HepG2 (cell line): ENCODE results near the gene ENO3. TPM values are rescaled to one million over a fixed set of nuclear protein-coding genes. Genes with fewer than 3 reads are reported as not detected.

Experiments
- ETV6 ChIP-seq: sonication (generic); formaldehyde crosslinking; conservative IDR thresholded peaks from 2 replicates; pipeline ENCODE4 v1.4.0; 2020; ENCODE audit warnings: missing genetic modification reagents
- KAT7 ChIP-seq: IDR thresholded peaks from 2 replicates; pipeline ENCODE4 v1.6.1; 2018; ENCODE audit warnings: borderline replicate concordance, missing compliant biosample characterization
- KDM5B ChIP-seq: sonication (generic); formaldehyde crosslinking; IDR thresholded peaks from 2 replicates; pipeline ENCODE4 v1.4.0; 2020; ENCODE audit warnings: missing genetic modification reagents, mild to moderate bottlenecking, borderline replicate concordance
- PCBP1 ChIP-seq: fragments of 200-400 bp; formaldehyde crosslinking; IDR thresholded peaks from 2 replicates; pipeline ENCODE4 v1.6.1; 2017; ENCODE audit warnings: mild to moderate bottlenecking, low read depth, low read length, borderline replicate concordance
- PHF8 ChIP-seq: sonication (generic); formaldehyde crosslinking; IDR thresholded peaks from 2 replicates; pipeline ENCODE4 v1.5.0; 2020; ENCODE audit warnings: missing genetic modification reagents
- RFXAP ChIP-seq: sonication (generic); formaldehyde crosslinking; IDR thresholded peaks from 2 replicates; pipeline ENCODE4 v1.4.0; 2020; ENCODE audit warnings: missing genetic modification reagents, borderline replicate concordance
- SOX5 ChIP-seq: IDR thresholded peaks from 2 replicates; pipeline ENCODE4 v1.6.1; 2016; ENCODE audit warnings: borderline replicate concordance
- SOX6 ChIP-seq, 2 experiments: fragments of 450-650 bp in 1 of 2; sonication (generic) in 1 of 2; formaldehyde crosslinking in 1 of 2; IDR thresholded peaks; 2 replicates each; pipeline versions ENCODE4 v1.4.0 to v1.6.1; 2017 to 2020; ENCODE audit warnings: antibody characterized with exemption in 1 of 2, mild to moderate bottlenecking in 1 of 2, missing genetic modification reagents in 1 of 2
- SRY ChIP-seq: sonication (generic); formaldehyde crosslinking; IDR thresholded peaks from 2 replicates; pipeline ENCODE4 v1.8.0; 2022; ENCODE audit warnings: mild to moderate bottlenecking, missing genetic modification reagents
- YEATS2 ChIP-seq: sonication (generic); formaldehyde crosslinking; IDR thresholded peaks from 2 replicates; pipeline ENCODE4 v1.4.0; 2020; ENCODE audit warnings: missing genetic modification reagents, borderline replicate concordance
- ZMYM2 ChIP-seq: sonication (generic); formaldehyde crosslinking; IDR thresholded peaks from 2 replicates; pipeline ENCODE4 v1.8.0; 2022; ENCODE audit warnings: mild to moderate bottlenecking, missing genetic modification reagents
- ZNF331 ChIP-seq: sonication (generic); formaldehyde crosslinking; IDR thresholded peaks from 2 replicates; pipeline ENCODE4 v1.4.0; 2020; ENCODE audit warnings: missing genetic modification reagents
- ZNF556 ChIP-seq: sonication (generic); formaldehyde crosslinking; IDR thresholded peaks from 2 replicates; pipeline ENCODE4 v1.4.0; 2020; ENCODE audit warnings: mild to moderate bottlenecking, missing genetic modification reagents, borderline replicate concordance
- polyA plus RNA-seq, 8 experiments: library from polyadenylated mRNA; depleted of rRNA in 3 of 8; stranded (reverse) in 7 of 8; unstranded in 1 of 8; fragments of >200 nt; fragmentation: Illumina TruSeq in 4 of 8; extraction: Trizol in 4 of 8; gene quantifications; 2 replicates each; pipeline versions ENCODE4 v1.2.1 to v1.2.3, GENCODE V29; 2011 to 2016; ENCODE audit warnings: low read depth in 4 of 8, missing spikeins in 1 of 8, mixed read lengths in 1 of 8; ENCODE audit not compliant: insufficient read depth in 1 of 8
- total RNA-seq, 5 experiments: library from RNA; depleted of rRNA; stranded (reverse); fragments of >200 nt; fragmentation: Illumina TruSeq; extraction: Trizol; gene quantifications; 2 replicates each; pipeline ENCODE4 v1.2.3, GENCODE V29; 2016; ENCODE audit warnings: low read depth in 1 of 5
- TF ChIP-seq, protein P1 (sequence below): sonication (generic); formaldehyde crosslinking; IDR thresholded peaks from 2 replicates; pipeline ENCODE4 v1.4.0; 2020; ENCODE audit warnings: missing genetic modification reagents
- TF ChIP-seq, protein P2 (sequence below): sonication (generic); formaldehyde crosslinking; IDR thresholded peaks from 2 replicates; pipeline ENCODE4 v1.4.0; 2020; ENCODE audit warnings: missing genetic modification reagents, mild to moderate bottlenecking, borderline replicate concordance
- TF ChIP-seq, protein P3 (sequence below): sonication (generic); formaldehyde crosslinking; conservative IDR thresholded peaks from 2 replicates; pipeline ENCODE4 v1.8.0; 2022; ENCODE audit warnings: mild to moderate bottlenecking, moderate library complexity, missing genetic modification reagents
- TF ChIP-seq, protein P4 (sequence below): sonication (generic); formaldehyde crosslinking; IDR thresholded peaks from 2 replicates; pipeline ENCODE4 v1.4.0; 2020; ENCODE audit warnings: missing genetic modification reagents

ENO3 gene
- total and polyA plus RNA-seq, 2 of the 13 experiments (the other 11 are each of a cell fraction or from before 2014, with no cell fraction given): 59.8 to 69.8 TPM

DNA sequence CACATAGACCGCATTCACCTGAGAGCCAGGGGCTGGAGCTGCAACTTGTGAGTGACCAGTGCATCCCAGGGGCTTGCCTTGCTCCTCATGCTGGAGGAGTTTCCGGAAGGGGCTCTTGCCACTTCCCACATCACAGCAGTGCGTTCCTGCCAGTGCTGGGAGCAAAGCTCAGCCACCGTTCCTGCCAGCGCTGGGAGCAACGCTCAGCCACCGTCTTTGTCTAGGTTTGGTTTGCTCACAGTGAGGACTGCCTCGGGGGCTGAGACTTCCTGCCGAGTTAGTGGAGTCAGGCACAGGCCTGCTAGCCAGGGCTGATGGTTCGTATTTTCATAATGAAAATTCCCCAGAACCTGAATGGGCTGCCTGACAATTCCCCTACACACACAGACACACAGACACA lies 42.6 kb upstream of the ENO3 start (continued):
- TF ChIP-seq PHF8 (CRISPR knock-in tag): peak; percentile 41; the same call in 1 of the 2 replicates
- TF ChIP-seq YEATS2: peak; percentile 71; the same call in 1 of the 2 replicates
- TF ChIP-seq KDM5B (CRISPR knock-in tag): peak; percentile 5; the same call in 1 of the 2 replicates
- TF ChIP-seq ZMYM2: peak; percentile 21; the same call in 1 of the 2 replicates
- TF ChIP-seq, protein P1, sequence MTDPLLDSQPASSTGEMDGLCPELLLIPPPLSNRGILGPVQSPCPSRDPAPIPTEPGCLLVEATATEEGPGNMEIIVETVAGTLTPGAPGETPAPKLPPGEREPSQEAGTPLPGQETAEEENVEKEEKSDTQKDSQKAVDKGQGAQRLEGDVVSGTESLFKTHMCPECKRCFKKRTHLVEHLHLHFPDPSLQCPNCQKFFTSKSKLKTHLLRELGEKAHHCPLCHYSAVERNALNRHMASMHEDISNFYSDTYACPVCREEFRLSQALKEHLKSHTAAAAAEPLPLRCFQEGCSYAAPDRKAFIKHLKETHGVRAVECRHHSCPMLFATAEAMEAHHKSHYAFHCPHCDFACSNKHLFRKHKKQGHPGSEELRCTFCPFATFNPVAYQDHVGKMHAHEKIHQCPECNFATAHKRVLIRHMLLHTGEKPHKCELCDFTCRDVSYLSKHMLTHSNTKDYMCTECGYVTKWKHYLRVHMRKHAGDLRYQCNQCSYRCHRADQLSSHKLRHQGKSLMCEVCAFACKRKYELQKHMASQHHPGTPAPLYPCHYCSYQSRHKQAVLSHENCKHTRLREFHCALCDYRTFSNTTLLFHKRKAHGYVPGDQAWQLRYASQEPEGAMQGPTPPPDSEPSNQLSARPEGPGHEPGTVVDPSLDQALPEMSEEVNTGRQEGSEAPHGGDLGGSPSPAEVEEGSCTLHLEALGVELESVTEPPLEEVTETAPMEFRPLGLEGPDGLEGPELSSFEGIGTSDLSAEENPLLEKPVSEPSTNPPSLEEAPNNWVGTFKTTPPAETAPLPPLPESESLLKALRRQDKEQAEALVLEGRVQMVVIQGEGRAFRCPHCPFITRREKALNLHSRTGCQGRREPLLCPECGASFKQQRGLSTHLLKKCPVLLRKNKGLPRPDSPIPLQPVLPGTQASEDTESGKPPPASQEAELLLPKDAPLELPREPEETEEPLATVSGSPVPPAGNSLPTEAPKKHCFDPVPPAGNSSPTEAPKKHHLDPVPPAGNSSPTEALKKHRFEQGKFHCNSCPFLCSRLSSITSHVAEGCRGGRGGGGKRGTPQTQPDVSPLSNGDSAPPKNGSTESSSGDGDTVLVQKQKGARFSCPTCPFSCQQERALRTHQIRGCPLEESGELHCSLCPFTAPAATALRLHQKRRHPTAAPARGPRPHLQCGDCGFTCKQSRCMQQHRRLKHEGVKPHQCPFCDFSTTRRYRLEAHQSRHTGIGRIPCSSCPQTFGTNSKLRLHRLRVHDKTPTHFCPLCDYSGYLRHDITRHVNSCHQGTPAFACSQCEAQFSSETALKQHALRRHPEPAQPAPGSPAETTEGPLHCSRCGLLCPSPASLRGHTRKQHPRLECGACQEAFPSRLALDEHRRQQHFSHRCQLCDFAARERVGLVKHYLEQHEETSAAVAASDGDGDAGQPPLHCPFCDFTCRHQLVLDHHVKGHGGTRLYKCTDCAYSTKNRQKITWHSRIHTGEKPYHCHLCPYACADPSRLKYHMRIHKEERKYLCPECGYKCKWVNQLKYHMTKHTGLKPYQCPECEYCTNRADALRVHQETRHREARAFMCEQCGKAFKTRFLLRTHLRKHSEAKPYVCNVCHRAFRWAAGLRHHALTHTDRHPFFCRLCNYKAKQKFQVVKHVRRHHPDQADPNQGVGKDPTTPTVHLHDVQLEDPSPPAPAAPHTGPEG (CRISPR knock-in tag): 0 out of 2 replicates have a peak, but pooled peaks have one; percentile 59
- TF ChIP-seq SOX6 (IDR thresholded peaks at IDR 0.05): no peak
- no peak for TF ChIP-seq SOX6 (CRISPR knock-in tag; IDR thresholded peaks at IDR 0.05)
- TF ChIP-seq, protein P2, sequence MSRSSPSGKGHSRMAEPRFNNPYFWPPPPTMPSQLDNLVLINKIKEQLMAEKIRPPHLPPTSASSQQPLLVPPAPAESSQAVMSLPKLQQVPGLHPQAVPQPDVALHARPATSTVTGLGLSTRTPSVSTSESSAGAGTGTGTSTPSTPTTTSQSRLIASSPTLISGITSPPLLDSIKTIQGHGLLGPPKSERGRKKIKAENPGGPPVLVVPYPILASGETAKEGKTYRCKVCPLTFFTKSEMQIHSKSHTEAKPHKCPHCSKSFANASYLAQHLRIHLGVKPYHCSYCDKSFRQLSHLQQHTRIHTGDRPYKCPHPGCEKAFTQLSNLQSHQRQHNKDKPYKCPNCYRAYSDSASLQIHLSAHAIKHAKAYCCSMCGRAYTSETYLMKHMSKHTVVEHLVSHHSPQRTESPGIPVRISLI (CRISPR knock-in tag): no peak
- TF ChIP-seq ETV6 (CRISPR knock-in tag): 0 out of 2 replicates have a peak, but pooled peaks have one; percentile 46
- 0 out of 2 replicates have a peak, but pooled peaks have one; percentile 49 for TF ChIP-seq KAT7
- TF ChIP-seq SOX5 (CRISPR knock-in tag): peak; percentile 25; the same call in 1 of the 2 replicates
- TF ChIP-seq ZNF556: peak; percentile 78; the same call in 1 of the 2 replicates
- TF ChIP-seq, protein P3, sequence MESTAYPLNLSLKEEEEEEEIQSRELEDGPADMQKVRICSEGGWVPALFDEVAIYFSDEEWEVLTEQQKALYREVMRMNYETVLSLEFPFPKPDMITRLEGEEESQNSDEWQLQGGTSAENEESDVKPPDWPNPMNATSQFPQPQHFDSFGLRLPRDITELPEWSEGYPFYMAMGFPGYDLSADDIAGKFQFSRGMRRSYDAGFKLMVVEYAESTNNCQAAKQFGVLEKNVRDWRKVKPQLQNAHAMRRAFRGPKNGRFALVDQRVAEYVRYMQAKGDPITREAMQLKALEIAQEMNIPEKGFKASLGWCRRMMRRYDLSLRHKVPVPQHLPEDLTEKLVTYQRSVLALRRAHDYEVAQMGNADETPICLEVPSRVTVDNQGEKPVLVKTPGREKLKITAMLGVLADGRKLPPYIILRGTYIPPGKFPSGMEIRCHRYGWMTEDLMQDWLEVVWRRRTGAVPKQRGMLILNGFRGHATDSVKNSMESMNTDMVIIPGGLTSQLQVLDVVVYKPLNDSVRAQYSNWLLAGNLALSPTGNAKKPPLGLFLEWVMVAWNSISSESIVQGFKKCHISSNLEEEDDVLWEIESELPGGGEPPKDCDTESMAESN (CRISPR knock-in tag): 0 out of 2 replicates have a peak, but pooled peaks have one; percentile 44
- 0 out of 2 replicates have a peak, but pooled peaks have one; percentile 63 for TF ChIP-seq SRY (CRISPR knock-in tag)
- 0 out of 2 replicates have a peak, but pooled peaks have one; percentile 37 for TF ChIP-seq RFXAP (CRISPR knock-in tag)
- TF ChIP-seq PCBP1: no peak
- TF ChIP-seq ZNF331: peak; percentile 68; the same call in 1 of the 2 replicates
- TF ChIP-seq, protein P4, sequence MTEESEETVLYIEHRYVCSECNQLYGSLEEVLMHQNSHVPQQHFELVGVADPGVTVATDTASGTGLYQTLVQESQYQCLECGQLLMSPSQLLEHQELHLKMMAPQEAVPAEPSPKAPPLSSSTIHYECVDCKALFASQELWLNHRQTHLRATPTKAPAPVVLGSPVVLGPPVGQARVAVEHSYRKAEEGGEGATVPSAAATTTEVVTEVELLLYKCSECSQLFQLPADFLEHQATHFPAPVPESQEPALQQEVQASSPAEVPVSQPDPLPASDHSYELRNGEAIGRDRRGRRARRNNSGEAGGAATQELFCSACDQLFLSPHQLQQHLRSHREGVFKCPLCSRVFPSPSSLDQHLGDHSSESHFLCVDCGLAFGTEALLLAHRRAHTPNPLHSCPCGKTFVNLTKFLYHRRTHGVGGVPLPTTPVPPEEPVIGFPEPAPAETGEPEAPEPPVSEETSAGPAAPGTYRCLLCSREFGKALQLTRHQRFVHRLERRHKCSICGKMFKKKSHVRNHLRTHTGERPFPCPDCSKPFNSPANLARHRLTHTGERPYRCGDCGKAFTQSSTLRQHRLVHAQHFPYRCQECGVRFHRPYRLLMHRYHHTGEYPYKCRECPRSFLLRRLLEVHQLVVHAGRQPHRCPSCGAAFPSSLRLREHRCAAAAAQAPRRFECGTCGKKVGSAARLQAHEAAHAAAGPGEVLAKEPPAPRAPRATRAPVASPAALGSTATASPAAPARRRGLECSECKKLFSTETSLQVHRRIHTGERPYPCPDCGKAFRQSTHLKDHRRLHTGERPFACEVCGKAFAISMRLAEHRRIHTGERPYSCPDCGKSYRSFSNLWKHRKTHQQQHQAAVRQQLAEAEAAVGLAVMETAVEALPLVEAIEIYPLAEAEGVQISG: peak; percentile 71
